GM23338 (cell line): ENCODE measurements around the gene FRMD4A. TPM values are rescaled to one million over a fixed set of nuclear protein-coding genes. Genes with fewer than 3 reads are reported as not detected.

Experiments used
- ATAC-seq: fragments of 200-7000 bp; cut with Tn5 transposase; 3 replicates; pipeline ENCODE4 v1.9.1; 2020
- DNase-seq: peaks from one replicate; pipeline ENCODE4 v3.0.0-alpha.2; 2015; ENCODE audit warnings: low spot score
- H2AFZ ChIP-seq: fragments of 200-600 bp; sonication (generic); 2 replicates; pipeline ENCODE4 v1.8.0; 2016; ENCODE audit warnings: antibody characterized with exemption, mild to moderate bottlenecking, moderate library complexity
- H3F3A ChIP-seq: fragments of 200-600 bp; sonication (generic); replicated peaks from 2 replicates; pipeline ENCODE4 v1.8.0; 2017; ENCODE audit warnings: antibody characterized with exemption, mixed run types, low read depth
- H3K27ac ChIP-seq: fragments of 200-600 bp; sonication (generic); 2 replicates; pipeline ENCODE4 v1.6.1; 2016; ENCODE audit warnings: low read depth
- H3K27me3 ChIP-seq: fragments of 200-600 bp; sonication (generic); 2 replicates; pipeline ENCODE4 v1.8.0; 2016; ENCODE audit warnings: mild to moderate bottlenecking, mixed run types, moderate library complexity; ENCODE audit not compliant: insufficient read depth
- H3K36me3 ChIP-seq: fragments of 200-600 bp; sonication (generic); 2 replicates; pipeline ENCODE4 v1.8.0; 2016; ENCODE audit warnings: mild to moderate bottlenecking; ENCODE audit not compliant: insufficient read depth
- H3K4me1 ChIP-seq: fragments of 200-600 bp; sonication (generic); 2 replicates; pipeline ENCODE4 v1.8.0; 2016; ENCODE audit warnings: mild to moderate bottlenecking, moderate library complexity; ENCODE audit not compliant: insufficient read depth
- H3K4me2 ChIP-seq: fragments of 200-600 bp; sonication (generic); 2 replicates; pipeline ENCODE4 v1.7.1; 2017; ENCODE audit warnings: mixed run types
- H3K4me3 ChIP-seq: fragments of 200-600 bp; sonication (generic); 2 replicates; pipeline ENCODE4 v1.6.1; 2016; ENCODE audit warnings: mixed run types
- H3K79me2 ChIP-seq: fragments of 200-600 bp; sonication (generic); replicated peaks from 2 replicates; pipeline ENCODE4 v1.8.0; 2017; ENCODE audit warnings: mild to moderate bottlenecking; ENCODE audit not compliant: insufficient read depth
- H3K9me2 ChIP-seq: fragments of 200-600 bp; sonication (generic); 2 replicates; pipeline ENCODE4 v1.8.0; 2017; ENCODE audit not compliant: insufficient read depth
- H4K20me1 ChIP-seq: fragments of 200-600 bp; sonication (generic); replicated peaks from 2 replicates; pipeline ENCODE4 v1.8.0; 2017; ENCODE audit warnings: mild to moderate bottlenecking; ENCODE audit not compliant: insufficient read depth
- H3K27ac Mint-ChIP-seq: 2 replicates; pipeline ENCODE4 v1.8.0; 2020; ENCODE audit warnings: inconsistent platforms, mild to moderate bottlenecking, moderate library complexity, mixed read lengths
- H3K27me3 Mint-ChIP-seq: 3 replicates; pipeline ENCODE4 v1.8.0; 2022; ENCODE audit warnings: low read depth, mild to moderate bottlenecking, moderate library complexity, mixed read lengths, inconsistent platforms; ENCODE audit not compliant: insufficient read depth, poor library complexity
- H3K36me3 Mint-ChIP-seq: 3 replicates; pipeline ENCODE4 v1.8.0; 2021; ENCODE audit warnings: low read depth, mild to moderate bottlenecking, inconsistent platforms, moderate library complexity, mixed read lengths
- H3K4me1 Mint-ChIP-seq: 3 replicates; pipeline ENCODE4 v1.8.0; 2020; ENCODE audit warnings: mild to moderate bottlenecking, inconsistent platforms, mixed read lengths
- H3K4me3 Mint-ChIP-seq: 3 replicates; pipeline ENCODE4 v1.8.0; 2021; ENCODE audit warnings: moderate library complexity, mild to moderate bottlenecking, inconsistent platforms, mixed read lengths
- H3K9me3 Mint-ChIP-seq: 3 replicates; pipeline ENCODE4 v1.8.0; 2020; ENCODE audit warnings: moderate library complexity, mild to moderate bottlenecking, inconsistent platforms, mixed read lengths
- JUNB ChIP-seq: IDR thresholded peaks from one replicate; pipeline ENCODE4 v1.6.1; 2016; ENCODE audit warnings: antibody characterized with exemption; ENCODE audit not compliant: unreplicated experiment
- NANOG ChIP-seq: IDR thresholded peaks from 2 replicates; pipeline ENCODE4 v1.6.1; 2016; ENCODE audit warnings: antibody characterized with exemption, borderline replicate concordance
- POLR2AphosphoS5 ChIP-seq: IDR thresholded peaks from 2 replicates; pipeline ENCODE4 v1.6.1; 2016; ENCODE audit warnings: antibody characterized with exemption, low read depth
- ZNF331 ChIP-seq: fragments of 250-450 bp; sonication (Bioruptor Pico); IDR thresholded peaks from 2 replicates; pipeline ENCODE4 v1.5.0; 2020; ENCODE audit warnings: low read depth, mild to moderate bottlenecking, moderate library complexity
- polyA plus RNA-seq: library from polyadenylated mRNA; unstranded; fragments of >200 nt; fragmentation: Nextera tagmentation; extraction: Ambion mirVana; gene quantifications from 2 replicates; pipeline ENCODE4 v1.2.1, GENCODE V29; 2016
- total RNA-seq: library from RNA; depleted of rRNA; stranded (reverse); fragments of >200 nt; shearing (Covaris generic); gene quantifications from 2 replicates; pipeline ENCODE4 v1.2.3, GENCODE V29; 2014
- TF ChIP-seq, protein P1 (sequence below): IDR thresholded peaks from 2 replicates; pipeline ENCODE4 v1.6.1; 2016; ENCODE audit warnings: antibody characterized with exemption
- TF ChIP-seq, protein P2 (sequence below): IDR thresholded peaks from one replicate; pipeline ENCODE4 v1.6.1; 2018; ENCODE audit warnings: antibody characterized with exemption; ENCODE audit not compliant: unreplicated experiment
- TF ChIP-seq, protein P3 (sequence below), 2 experiments: fragments of 200-600 bp in 1 of 2; sonication (generic) in 1 of 2; conservative IDR thresholded peaks; 2 replicates each; pipeline versions ENCODE4 v1.5.1 to v1.6.1; 2016 to 2017; ENCODE audit warnings: antibody characterized with exemption in 2 of 2, low read depth in 2 of 2, mild to moderate bottlenecking in 2 of 2, moderate library complexity in 1 of 2

Gene FRMD4A
- total and polyA plus RNA-seq, 2 experiments from 2014 or later, result 14.0 to 20.1 TPM

DNA sequence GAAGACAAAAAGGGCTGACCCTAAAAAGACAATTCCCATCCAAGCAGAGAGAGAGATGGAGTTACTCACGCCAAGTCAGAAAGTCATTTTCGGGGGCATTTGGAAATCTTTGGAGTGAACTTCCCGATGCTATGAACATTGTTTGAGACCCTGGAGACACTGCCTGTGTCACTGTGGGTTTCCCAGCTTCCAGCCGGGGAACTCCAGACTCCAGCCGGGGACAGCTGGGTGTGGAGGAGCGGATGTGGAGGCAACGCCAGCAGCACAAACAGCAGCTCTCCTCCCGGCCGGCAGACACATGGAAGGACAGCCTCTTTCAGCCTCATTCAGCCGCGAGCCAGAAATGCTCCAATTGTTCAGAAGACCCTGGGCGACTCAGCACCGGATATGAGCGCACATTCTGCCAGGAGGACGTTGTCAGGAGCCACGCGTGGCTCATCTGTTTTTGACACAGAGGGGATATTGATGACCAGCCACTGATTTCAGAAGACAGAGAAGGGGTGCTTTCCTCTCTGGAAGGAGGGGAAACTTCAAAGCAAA, 646.4 kb downstream of the FRMD4A start (continued):
- TF ChIP-seq, protein P1, sequence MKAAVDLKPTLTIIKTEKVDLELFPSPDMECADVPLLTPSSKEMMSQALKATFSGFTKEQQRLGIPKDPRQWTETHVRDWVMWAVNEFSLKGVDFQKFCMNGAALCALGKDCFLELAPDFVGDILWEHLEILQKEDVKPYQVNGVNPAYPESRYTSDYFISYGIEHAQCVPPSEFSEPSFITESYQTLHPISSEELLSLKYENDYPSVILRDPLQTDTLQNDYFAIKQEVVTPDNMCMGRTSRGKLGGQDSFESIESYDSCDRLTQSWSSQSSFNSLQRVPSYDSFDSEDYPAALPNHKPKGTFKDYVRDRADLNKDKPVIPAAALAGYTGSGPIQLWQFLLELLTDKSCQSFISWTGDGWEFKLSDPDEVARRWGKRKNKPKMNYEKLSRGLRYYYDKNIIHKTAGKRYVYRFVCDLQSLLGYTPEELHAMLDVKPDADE, result no peak
- TF ChIP-seq, protein P2, sequence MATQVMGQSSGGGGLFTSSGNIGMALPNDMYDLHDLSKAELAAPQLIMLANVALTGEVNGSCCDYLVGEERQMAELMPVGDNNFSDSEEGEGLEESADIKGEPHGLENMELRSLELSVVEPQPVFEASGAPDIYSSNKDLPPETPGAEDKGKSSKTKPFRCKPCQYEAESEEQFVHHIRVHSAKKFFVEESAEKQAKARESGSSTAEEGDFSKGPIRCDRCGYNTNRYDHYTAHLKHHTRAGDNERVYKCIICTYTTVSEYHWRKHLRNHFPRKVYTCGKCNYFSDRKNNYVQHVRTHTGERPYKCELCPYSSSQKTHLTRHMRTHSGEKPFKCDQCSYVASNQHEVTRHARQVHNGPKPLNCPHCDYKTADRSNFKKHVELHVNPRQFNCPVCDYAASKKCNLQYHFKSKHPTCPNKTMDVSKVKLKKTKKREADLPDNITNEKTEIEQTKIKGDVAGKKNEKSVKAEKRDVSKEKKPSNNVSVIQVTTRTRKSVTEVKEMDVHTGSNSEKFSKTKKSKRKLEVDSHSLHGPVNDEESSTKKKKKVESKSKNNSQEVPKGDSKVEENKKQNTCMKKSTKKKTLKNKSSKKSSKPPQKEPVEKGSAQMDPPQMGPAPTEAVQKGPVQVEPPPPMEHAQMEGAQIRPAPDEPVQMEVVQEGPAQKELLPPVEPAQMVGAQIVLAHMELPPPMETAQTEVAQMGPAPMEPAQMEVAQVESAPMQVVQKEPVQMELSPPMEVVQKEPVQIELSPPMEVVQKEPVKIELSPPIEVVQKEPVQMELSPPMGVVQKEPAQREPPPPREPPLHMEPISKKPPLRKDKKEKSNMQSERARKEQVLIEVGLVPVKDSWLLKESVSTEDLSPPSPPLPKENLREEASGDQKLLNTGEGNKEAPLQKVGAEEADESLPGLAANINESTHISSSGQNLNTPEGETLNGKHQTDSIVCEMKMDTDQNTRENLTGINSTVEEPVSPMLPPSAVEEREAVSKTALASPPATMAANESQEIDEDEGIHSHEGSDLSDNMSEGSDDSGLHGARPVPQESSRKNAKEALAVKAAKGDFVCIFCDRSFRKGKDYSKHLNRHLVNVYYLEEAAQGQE, result no peak
- TF ChIP-seq, protein P3, sequence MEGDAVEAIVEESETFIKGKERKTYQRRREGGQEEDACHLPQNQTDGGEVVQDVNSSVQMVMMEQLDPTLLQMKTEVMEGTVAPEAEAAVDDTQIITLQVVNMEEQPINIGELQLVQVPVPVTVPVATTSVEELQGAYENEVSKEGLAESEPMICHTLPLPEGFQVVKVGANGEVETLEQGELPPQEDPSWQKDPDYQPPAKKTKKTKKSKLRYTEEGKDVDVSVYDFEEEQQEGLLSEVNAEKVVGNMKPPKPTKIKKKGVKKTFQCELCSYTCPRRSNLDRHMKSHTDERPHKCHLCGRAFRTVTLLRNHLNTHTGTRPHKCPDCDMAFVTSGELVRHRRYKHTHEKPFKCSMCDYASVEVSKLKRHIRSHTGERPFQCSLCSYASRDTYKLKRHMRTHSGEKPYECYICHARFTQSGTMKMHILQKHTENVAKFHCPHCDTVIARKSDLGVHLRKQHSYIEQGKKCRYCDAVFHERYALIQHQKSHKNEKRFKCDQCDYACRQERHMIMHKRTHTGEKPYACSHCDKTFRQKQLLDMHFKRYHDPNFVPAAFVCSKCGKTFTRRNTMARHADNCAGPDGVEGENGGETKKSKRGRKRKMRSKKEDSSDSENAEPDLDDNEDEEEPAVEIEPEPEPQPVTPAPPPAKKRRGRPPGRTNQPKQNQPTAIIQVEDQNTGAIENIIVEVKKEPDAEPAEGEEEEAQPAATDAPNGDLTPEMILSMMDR (conservative IDR thresholded peaks at IDR 0.05; ENCODE audit: low read depth in 2 of 2), result no peak

DNA sequence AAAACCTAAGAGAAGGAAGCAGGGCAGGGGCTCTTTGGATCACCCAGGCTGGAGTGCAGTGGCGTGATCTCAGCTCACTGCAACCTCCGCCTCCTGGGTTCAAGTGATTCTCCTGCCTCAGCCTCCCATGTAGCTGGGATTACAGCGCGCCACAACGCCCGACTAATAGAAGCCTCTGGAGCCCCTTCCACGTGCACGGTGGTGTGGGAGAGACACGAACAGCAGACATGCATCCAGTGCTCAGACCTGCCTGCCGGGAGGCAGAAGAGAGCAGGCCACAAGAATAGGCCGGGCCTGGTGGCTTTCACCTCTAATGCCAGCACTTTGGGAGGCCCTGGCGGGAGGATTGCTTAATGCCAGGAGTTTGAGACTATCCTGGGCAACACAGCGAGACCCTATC, 647.7 kb downstream of the FRMD4A start:
- Histone ChIP-seq H4K20me1 (0 out of 2 replicates have a peak, but pooled peaks cover 2% of the 10 kb centered on the region), H3K36me3 (no peaks in the 10 kb centered on the region)
- H3K36me3 Mint-ChIP-seq, result peaks cover 22% of the 10 kb centered on the region
- TF ChIP-seq, protein P2, result no peak
- TF ChIP-seq POLR2AphosphoS5 (no peak), JUNB (no peak), ZNF331 (CRISPR knock-in tag) (no peak), NANOG (no peak)
- TF ChIP-seq, protein P3 (conservative IDR thresholded peaks at IDR 0.05; ENCODE audit: low read depth in 2 of 2), result no peak
- TF ChIP-seq, protein P1, result no peak

More for the DNA sequence above, 647.7 kb downstream of the FRMD4A start:
- Histone ChIP-seq H3K27me3 (no peaks in the 10 kb centered on the region), H3K4me1 (no peaks in the 10 kb centered on the region), H3K4me2 (no peak overlapping the region), H3F3A (no peaks in the 10 kb centered on the region), H3K79me2 (no peaks in the 10 kb centered on the region), H3K27ac (no peak overlapping the region), H3K9me2 (no peaks in the 10 kb centered on the region), H3K4me3 (no peak overlapping the region), H2AFZ (no peak overlapping the region)
- no peak for DNase-seq
- no peak overlapping the region for H3K4me3 Mint-ChIP-seq
- H3K27ac Mint-ChIP-seq, result peak overlapping the region; percentile 44; the same call in 1 of the 2 replicates
- ATAC-seq, result no peak
- peaks cover 5% of the 10 kb centered on the region for H3K4me1 Mint-ChIP-seq
- H3K27me3 Mint-ChIP-seq, result peaks cover 6% of the 10 kb centered on the region
- H3K9me3 Mint-ChIP-seq, result no peaks in the 10 kb centered on the region
